Activated CD4-positive, alpha-beta T cell treated with anti-CD3 and anti-CD28 coated beads, Interleukin-2, amount 10 ng/mL, durations not matched to agents 7 days and 5 days (primary cell): ENCODE data around the gene DNAH17. TPM values are rescaled to one million over a fixed set of nuclear protein-coding genes. Genes with fewer than 3 reads are reported as not detected.

Experiments
- CTCF ChIA-PET: fragments of 350-600 bp; sonication (Branson Sonifier 250); formaldehyde crosslinking; loops from one replicate; lab custom pipeline; 2021; ENCODE audit warnings: antibody characterized with exemption; lab: Charles Lee
- POLR2A ChIA-PET: fragments of 350-600 bp; sonication (Branson Sonifier 250); formaldehyde crosslinking; loops from one replicate; lab custom pipeline; 2021; ENCODE audit warnings: antibody characterized with exemption; lab: Charles Lee
- DNase-seq: peaks from one replicate; pipeline ENCODE4 v3.0.0-alpha.2; 2020
- H3K27ac Mint-ChIP-seq: one replicate; pipeline ENCODE4 v1.8.0; 2021; ENCODE audit warnings: mild to moderate bottlenecking, moderate library complexity, mixed read lengths
- H3K27me3 Mint-ChIP-seq: one replicate; pipeline ENCODE4 v1.8.0; 2021; ENCODE audit warnings: mixed read lengths
- H3K36me3 Mint-ChIP-seq: one replicate; pipeline ENCODE4 v1.8.0; 2021; ENCODE audit warnings: low read depth, mixed read lengths
- H3K4me1 Mint-ChIP-seq: one replicate; pipeline ENCODE4 v1.8.0; 2021; ENCODE audit warnings: mixed read lengths
- H3K4me3 Mint-ChIP-seq: one replicate; pipeline ENCODE4 v1.8.0; 2021; ENCODE audit warnings: mild to moderate bottlenecking, moderate library complexity, mixed read lengths
- H3K9me3 Mint-ChIP-seq: one replicate; pipeline ENCODE4 v1.8.0; 2021; ENCODE audit warnings: mixed read lengths
- total RNA-seq, 2 experiments: library from RNA; stranded (reverse); gene quantifications; one replicate each; pipeline ENCODE4 v1.2.3, GENCODE V29; 2021

DNAH17 gene
- total RNA-seq, 2 experiments from 2014 or later, result 0.07 to 0.15 TPM

GRCh38 chr17:78562734-78563133, 14.5 kb downstream of the DNAH17 start:
- no peaks in the 10 kb centered on the region for H3K4me1 Mint-ChIP-seq
- H3K36me3 Mint-ChIP-seq, result no peaks in the 10 kb centered on the region
- DNase-seq, result no peak
- no peaks in the 10 kb centered on the region for H3K9me3 Mint-ChIP-seq
- CTCF ChIA-PET, result no interaction called here
- H3K4me3 Mint-ChIP-seq, result no peak overlapping the region
- no peak overlapping the region for H3K27ac Mint-ChIP-seq
- H3K27me3 Mint-ChIP-seq, result no peaks in the 10 kb centered on the region
- POLR2A ChIA-PET, result no interaction called here

- H3K9me3 Mint-ChIP-seq, result no peaks in the 10 kb centered on the region
- no peaks in the 10 kb centered on the region for H3K27me3 Mint-ChIP-seq
- no peaks in the 10 kb centered on the region for H3K36me3 Mint-ChIP-seq
- CTCF ChIA-PET, result no interaction called here
- H3K4me3 Mint-ChIP-seq, result no peak overlapping the region
- no peaks in the 10 kb centered on the region for H3K4me1 Mint-ChIP-seq
- H3K27ac Mint-ChIP-seq, result no peak overlapping the region
- POLR2A ChIA-PET, result no interaction called here
- DNase-seq, result no peak
Observed at GRCh38 chr17:78561166-78561565, 16.0 kb downstream of the DNAH17 start.

- DNase-seq, result no peak
- Mint-ChIP-seq H3K4me3 (no peak overlapping the region), H3K36me3 (no peaks in the 10 kb centered on the region), H3K4me1 (no peaks in the 10 kb centered on the region), H3K27ac (no peak overlapping the region), H3K9me3 (no peaks in the 10 kb centered on the region), H3K27me3 (peaks cover 2% of the 10 kb centered on the region)
- ChIA-PET POLR2A (no interaction called here), CTCF (interaction anchor here (1.6 kb wide), 1 partner anchor 20 kb away, joined by 4 read pairs; no protein-coding TSS in a partner anchor)
Observed at GRCh38 chr17:78560731-78561130, 16.5 kb downstream of the DNAH17 start.

GRCh38 chr17:78559749-78560368, 17.3 kb downstream of the DNAH17 start:
- H3K4me3 Mint-ChIP-seq, result no peak overlapping the region
- POLR2A ChIA-PET, result interaction anchor here (0.6 kb wide), 1 partner anchor 32 kb away, joined by 5 read pairs; no protein-coding TSS in a partner anchor
- CTCF ChIA-PET, result interaction anchor here (0.5 to 1.6 kb wide), 3 partner anchors 21 to 50 kb away, joined by 3 to 5 read pairs (median 4); no protein-coding TSS in a partner anchor
- peak; percentile 29 for DNase-seq
- H3K27ac Mint-ChIP-seq, result no peak overlapping the region
- H3K4me1 Mint-ChIP-seq, result no peaks in the 10 kb centered on the region
- H3K27me3 Mint-ChIP-seq, result peaks cover 2% of the 10 kb centered on the region
- no peaks in the 10 kb centered on the region for H3K9me3 Mint-ChIP-seq
- H3K36me3 Mint-ChIP-seq, result no peaks in the 10 kb centered on the region

GRCh38 chr17:78558989-78559388, 18.2 kb downstream of the DNAH17 start:
- Mint-ChIP-seq H3K36me3 (no peaks in the 10 kb centered on the region), H3K4me3 (no peak overlapping the region), H3K27ac (no peak overlapping the region), H3K27me3 (peaks cover 2% of the 10 kb centered on the region), H3K4me1 (no peaks in the 10 kb centered on the region), H3K9me3 (no peaks in the 10 kb centered on the region)
- DNase-seq, result no peak
- ChIA-PET CTCF (no interaction called here), POLR2A (no interaction called here)

- Mint-ChIP-seq H3K27ac (no peak overlapping the region), H3K4me3 (no peak overlapping the region), H3K9me3 (no peaks in the 10 kb centered on the region), H3K36me3 (no peaks in the 10 kb centered on the region), H3K27me3 (peaks cover 2% of the 10 kb centered on the region), H3K4me1 (no peaks in the 10 kb centered on the region)
- POLR2A ChIA-PET, result no interaction called here
- CTCF ChIA-PET, result interaction anchor here (1.1 kb wide), 1 partner anchor 9 kb away, joined by 4 read pairs; no protein-coding TSS in a partner anchor
- DNase-seq, result peak; percentile 27
Observed at GRCh38 chr17:78558181-78558850, 18.9 kb downstream of the DNAH17 start.

- DNase-seq, result no peak
Observed at GRCh38 chr17:78557598-78558039, 19.6 kb downstream of the DNAH17 start.

GRCh38 chr17:78556812-78557211, 20.4 kb downstream of the DNAH17 start:
- no peaks in the 10 kb centered on the region for H3K36me3 Mint-ChIP-seq
- no peaks in the 10 kb centered on the region for H3K4me1 Mint-ChIP-seq
- POLR2A ChIA-PET, result no interaction called here
- H3K4me3 Mint-ChIP-seq, result no peak overlapping the region
- CTCF ChIA-PET, result interaction anchor here (1.1 kb wide), 1 partner anchor 11 kb away, joined by 4 read pairs; no protein-coding TSS in a partner anchor
- DNase-seq, result no peak
- peaks cover 4% of the 10 kb centered on the region for H3K27me3 Mint-ChIP-seq
- H3K27ac Mint-ChIP-seq, result no peak overlapping the region
- no peaks in the 10 kb centered on the region for H3K9me3 Mint-ChIP-seq

More at GRCh38 chr17:78557598-78558039, 19.6 kb downstream of the DNAH17 start:
- no peaks in the 10 kb centered on the region for H3K36me3 Mint-ChIP-seq
- CTCF ChIA-PET, result interaction anchor here (1.1 kb wide), 1 partner anchor 10 kb away, joined by 4 read pairs; no protein-coding TSS in a partner anchor
- no peaks in the 10 kb centered on the region for H3K4me1 Mint-ChIP-seq
- no peak overlapping the region for H3K4me3 Mint-ChIP-seq
- peaks cover 4% of the 10 kb centered on the region for H3K27me3 Mint-ChIP-seq
- POLR2A ChIA-PET, result no interaction called here
- H3K9me3 Mint-ChIP-seq, result no peaks in the 10 kb centered on the region
- no peak overlapping the region for H3K27ac Mint-ChIP-seq

- no peaks in the 10 kb centered on the region for H3K9me3 Mint-ChIP-seq
- no peak overlapping the region for H3K4me3 Mint-ChIP-seq
- no peaks in the 10 kb centered on the region for H3K4me1 Mint-ChIP-seq
- peaks cover 4% of the 10 kb centered on the region for H3K27me3 Mint-ChIP-seq
- no peak for DNase-seq
- ChIA-PET CTCF (no interaction called here), POLR2A (no interaction called here)
- H3K36me3 Mint-ChIP-seq, result no peaks in the 10 kb centered on the region
- no peak overlapping the region for H3K27ac Mint-ChIP-seq
Observed at GRCh38 chr17:78555746-78556401, 21.3 kb downstream of the DNAH17 start.

- ChIA-PET POLR2A (no interaction called here), CTCF (no interaction called here)
- no peak overlapping the region for H3K27ac Mint-ChIP-seq
- H3K27me3 Mint-ChIP-seq, result peaks cover 2% of the 10 kb centered on the region
- H3K4me3 Mint-ChIP-seq, result no peak overlapping the region
- H3K9me3 Mint-ChIP-seq, result no peaks in the 10 kb centered on the region
- H3K36me3 Mint-ChIP-seq, result no peaks in the 10 kb centered on the region
- DNase-seq, result no peak
- no peaks in the 10 kb centered on the region for H3K4me1 Mint-ChIP-seq
Observed at GRCh38 chr17:78550464-78550863, 26.7 kb downstream of the DNAH17 start.

- Mint-ChIP-seq H3K27me3 (peaks cover 4% of the 10 kb centered on the region), H3K4me1 (no peaks in the 10 kb centered on the region), H3K9me3 (no peaks in the 10 kb centered on the region), H3K36me3 (no peaks in the 10 kb centered on the region), H3K27ac (no peak overlapping the region), H3K4me3 (no peak overlapping the region)
- ChIA-PET CTCF (interaction anchor here (0.6 kb wide), 1 partner anchor 1473 kb away, joined by 3 read pairs; no protein-coding TSS in a partner anchor), POLR2A (no interaction called here)
- DNase-seq, result no peak
Observed at GRCh38 chr17:78548725-78549124, 28.5 kb downstream of the DNAH17 start.

- POLR2A ChIA-PET, result no interaction called here
Observed at GRCh38 chr17:78547035-78547434, 30.2 kb downstream of the DNAH17 start.

GRCh38 chr17:78546476-78546875, 30.7 kb downstream of the DNAH17 start:
- Mint-ChIP-seq H3K4me1 (peaks cover 4% of the 10 kb centered on the region), H3K36me3 (no peaks in the 10 kb centered on the region), H3K27me3 (peaks cover 3% of the 10 kb centered on the region), H3K27ac (no peak overlapping the region), H3K9me3 (no peaks in the 10 kb centered on the region), H3K4me3 (no peak overlapping the region)
- CTCF ChIA-PET, result no interaction called here
- POLR2A ChIA-PET, result no interaction called here
- DNase-seq, result no peak

More at GRCh38 chr17:78547035-78547434, 30.2 kb downstream of the DNAH17 start:
- H3K4me1 Mint-ChIP-seq, result no peaks in the 10 kb centered on the region
- no peaks in the 10 kb centered on the region for H3K36me3 Mint-ChIP-seq
- no peak for DNase-seq
- H3K4me3 Mint-ChIP-seq, result no peak overlapping the region
- H3K27ac Mint-ChIP-seq, result no peak overlapping the region
- H3K9me3 Mint-ChIP-seq, result no peaks in the 10 kb centered on the region
- H3K27me3 Mint-ChIP-seq, result peaks cover 3% of the 10 kb centered on the region
- CTCF ChIA-PET, result interaction anchor here (0.7 kb wide), 1 partner anchor 242 kb away, joined by 5 read pairs; no protein-coding TSS in a partner anchor
